ENCODE measurements around the gene HDAC2.

Gene HDAC2

DNA sequence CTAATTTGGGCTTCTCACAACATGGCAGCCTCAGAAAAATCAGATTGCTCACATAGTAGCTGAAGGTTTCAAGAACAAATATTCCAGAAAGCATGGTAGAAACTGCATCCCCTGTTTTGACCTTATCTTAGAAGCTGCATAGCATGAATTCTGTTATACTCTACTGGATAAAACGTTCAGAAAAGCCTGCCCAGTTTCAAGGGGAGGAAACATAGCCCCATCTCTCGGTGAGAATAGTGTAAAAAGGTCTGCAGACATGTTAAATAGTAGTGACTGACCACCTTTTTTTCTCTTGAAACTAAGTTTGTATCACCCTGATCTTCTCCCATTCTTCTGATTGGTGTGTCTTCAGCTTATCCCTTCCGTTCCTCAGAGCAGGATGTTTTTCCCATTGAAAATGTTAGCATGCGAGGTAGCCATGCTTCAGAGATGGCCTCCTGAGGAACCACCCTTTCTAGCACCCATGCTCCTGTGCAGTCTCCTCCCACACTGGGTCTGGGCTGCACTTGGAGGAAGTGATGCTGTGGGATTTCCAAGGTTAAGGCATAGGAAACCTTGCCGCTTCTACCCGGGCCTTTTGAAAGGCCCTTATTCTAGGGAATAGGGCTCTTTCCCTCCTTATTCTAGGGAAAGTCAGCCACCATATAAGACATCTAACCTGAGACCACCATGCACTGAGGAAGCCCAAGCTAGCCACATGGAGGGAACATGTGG lies 63.7 kb downstream of the HDAC2 start:
- Histone ChIP-seq H3F3A (ENCODE audit: low read depth) (no peaks in the 10 kb centered on the region), H3K4me1 (ENCODE audit: insufficient read depth, low read length, poor library complexity, severe bottlenecking) (no peaks in the 10 kb centered on the region), H3K9ac (ENCODE audit: low read depth, low read length, poor library complexity, severe bottlenecking) (no peak overlapping the region), H4K20me1 (ENCODE audit: insufficient read depth, low read length, poor library complexity, severe bottlenecking) (no peaks in the 10 kb centered on the region), H3K79me2 (ENCODE audit: insufficient read depth, low read length) (no peaks in the 10 kb centered on the region), H3K4me3 (ENCODE audit: low read length, poor library complexity, severe bottlenecking) (no peak overlapping the region), H3K27me3 (ENCODE audit: insufficient read depth, low read length, poor library complexity, severe bottlenecking) (no peaks in the 10 kb centered on the region), H3K9me2 (replicated peaks; ENCODE audit: low read depth, low read length) (no peaks in the 10 kb centered on the region), H3K36me3 (ENCODE audit: insufficient read depth, low read length) (no peaks in the 10 kb centered on the region), H3K9me3 (ENCODE audit: insufficient read depth, low read depth, low read length) (no peaks in the 10 kb centered on the region), H3K4me2 (ENCODE audit: low read depth, low read length, poor library complexity, severe bottlenecking) (no peak overlapping the region), H2AFZ (ENCODE audit: low read length) (no peak overlapping the region)
- no peak for TF ChIP-seq EZH2phosphoT487 (IDR thresholded peaks at IDR 0.05; ENCODE audit: borderline replicate concordance)
- TF ChIP-seq, protein P1, sequence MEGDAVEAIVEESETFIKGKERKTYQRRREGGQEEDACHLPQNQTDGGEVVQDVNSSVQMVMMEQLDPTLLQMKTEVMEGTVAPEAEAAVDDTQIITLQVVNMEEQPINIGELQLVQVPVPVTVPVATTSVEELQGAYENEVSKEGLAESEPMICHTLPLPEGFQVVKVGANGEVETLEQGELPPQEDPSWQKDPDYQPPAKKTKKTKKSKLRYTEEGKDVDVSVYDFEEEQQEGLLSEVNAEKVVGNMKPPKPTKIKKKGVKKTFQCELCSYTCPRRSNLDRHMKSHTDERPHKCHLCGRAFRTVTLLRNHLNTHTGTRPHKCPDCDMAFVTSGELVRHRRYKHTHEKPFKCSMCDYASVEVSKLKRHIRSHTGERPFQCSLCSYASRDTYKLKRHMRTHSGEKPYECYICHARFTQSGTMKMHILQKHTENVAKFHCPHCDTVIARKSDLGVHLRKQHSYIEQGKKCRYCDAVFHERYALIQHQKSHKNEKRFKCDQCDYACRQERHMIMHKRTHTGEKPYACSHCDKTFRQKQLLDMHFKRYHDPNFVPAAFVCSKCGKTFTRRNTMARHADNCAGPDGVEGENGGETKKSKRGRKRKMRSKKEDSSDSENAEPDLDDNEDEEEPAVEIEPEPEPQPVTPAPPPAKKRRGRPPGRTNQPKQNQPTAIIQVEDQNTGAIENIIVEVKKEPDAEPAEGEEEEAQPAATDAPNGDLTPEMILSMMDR (conservative IDR thresholded peaks at IDR 0.05; ENCODE audit: low read length) = no peak

DNA sequence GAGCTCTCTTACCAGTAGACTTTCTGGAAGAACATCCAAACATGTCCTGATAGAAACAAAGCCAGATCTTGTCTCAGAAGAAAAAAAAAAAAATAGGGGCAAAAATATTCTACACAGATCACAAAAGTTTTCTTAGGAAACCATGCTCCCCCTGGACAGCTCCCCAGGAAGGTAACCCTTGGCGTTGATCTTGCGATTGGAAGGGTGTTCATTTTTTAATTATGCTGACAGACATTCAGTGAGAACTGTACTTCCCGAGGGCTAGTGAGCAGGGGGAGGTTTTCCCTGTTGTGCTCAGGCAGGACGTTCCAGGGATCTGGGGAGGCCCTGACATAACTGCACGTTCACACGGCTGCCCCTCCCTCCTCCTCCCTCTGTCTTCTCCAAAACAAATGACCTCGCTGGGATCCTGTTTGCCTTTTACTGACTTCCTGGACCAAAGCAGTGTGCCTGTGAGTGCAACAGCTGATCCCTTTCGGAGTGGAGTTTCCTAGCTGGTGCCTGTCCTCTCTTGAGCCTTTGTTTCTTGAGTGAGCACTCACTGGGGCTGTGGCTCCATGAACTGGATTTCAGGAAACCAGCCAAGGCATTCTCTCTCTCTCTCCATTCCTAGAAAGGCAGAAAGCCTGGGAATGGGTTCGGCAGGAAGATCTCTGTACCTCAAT lies 67.2 kb downstream of the HDAC2 start:
- Histone ChIP-seq H2AFZ (ENCODE audit: low read length) (no peak overlapping the region), H4K20me1 (ENCODE audit: insufficient read depth, low read length, poor library complexity, severe bottlenecking) (no peaks in the 10 kb centered on the region), H3K36me3 (ENCODE audit: insufficient read depth, low read length) (no peaks in the 10 kb centered on the region), H3K4me3 (ENCODE audit: low read length, poor library complexity, severe bottlenecking) (no peak overlapping the region), H3K4me1 (ENCODE audit: insufficient read depth, low read length, poor library complexity, severe bottlenecking) (no peaks in the 10 kb centered on the region), H3K27me3 (ENCODE audit: insufficient read depth, low read length, poor library complexity, severe bottlenecking) (no peaks in the 10 kb centered on the region), H3K9me3 (ENCODE audit: insufficient read depth, low read depth, low read length) (no peaks in the 10 kb centered on the region), H3K9me2 (replicated peaks; ENCODE audit: low read depth, low read length) (no peaks in the 10 kb centered on the region), H3F3A (ENCODE audit: low read depth) (no peaks in the 10 kb centered on the region), H3K4me2 (ENCODE audit: low read depth, low read length, poor library complexity, severe bottlenecking) (no peak overlapping the region), H3K79me2 (ENCODE audit: insufficient read depth, low read length) (no peaks in the 10 kb centered on the region), H3K9ac (ENCODE audit: low read depth, low read length, poor library complexity, severe bottlenecking) (no peak overlapping the region)
- TF ChIP-seq, protein P1 (conservative IDR thresholded peaks at IDR 0.05; ENCODE audit: low read length) = no peak
- TF ChIP-seq EZH2phosphoT487 (IDR thresholded peaks at IDR 0.05; ENCODE audit: borderline replicate concordance) = no peak

DNA sequence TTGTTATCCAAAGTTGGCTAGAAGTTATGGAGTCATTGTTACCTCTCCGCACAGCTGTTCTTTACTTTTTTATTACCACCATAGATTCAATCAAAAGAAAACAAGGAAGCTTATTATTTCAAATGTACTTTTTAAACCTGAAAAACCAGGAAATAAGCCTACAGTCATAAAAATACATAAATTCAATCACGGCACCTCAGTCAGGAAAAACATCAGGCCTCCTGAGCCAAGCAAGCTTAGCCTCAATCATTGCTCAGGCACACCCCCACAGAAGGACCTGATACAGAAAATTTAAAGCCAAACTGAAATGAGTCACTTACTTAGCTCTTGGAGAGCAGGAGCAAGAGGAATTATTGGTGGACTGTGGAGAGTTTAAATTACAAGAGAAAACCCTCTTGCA lies 69.5 kb downstream of the HDAC2 start:
- Histone ChIP-seq H3K27me3 (ENCODE audit: insufficient read depth, low read length, poor library complexity, severe bottlenecking) (no peaks in the 10 kb centered on the region), H3K9ac (ENCODE audit: low read depth, low read length, poor library complexity, severe bottlenecking) (no peak overlapping the region), H3K4me2 (ENCODE audit: low read depth, low read length, poor library complexity, severe bottlenecking) (no peak overlapping the region), H3K9me3 (ENCODE audit: insufficient read depth, low read depth, low read length) (no peaks in the 10 kb centered on the region), H2AFZ (ENCODE audit: low read length) (no peak overlapping the region), H4K20me1 (ENCODE audit: insufficient read depth, low read length, poor library complexity, severe bottlenecking) (no peaks in the 10 kb centered on the region), H3K4me1 (ENCODE audit: insufficient read depth, low read length, poor library complexity, severe bottlenecking) (no peaks in the 10 kb centered on the region), H3K9me2 (replicated peaks; ENCODE audit: low read depth, low read length) (no peaks in the 10 kb centered on the region), H3K4me3 (ENCODE audit: low read length, poor library complexity, severe bottlenecking) (no peak overlapping the region), H3K79me2 (ENCODE audit: insufficient read depth, low read length) (no peaks in the 10 kb centered on the region), H3K36me3 (ENCODE audit: insufficient read depth, low read length) (no peaks in the 10 kb centered on the region), H3F3A (ENCODE audit: low read depth) (no peaks in the 10 kb centered on the region)
- TF ChIP-seq EZH2phosphoT487 (IDR thresholded peaks at IDR 0.05; ENCODE audit: borderline replicate concordance) = no peak
- TF ChIP-seq, protein P1 (conservative IDR thresholded peaks at IDR 0.05; ENCODE audit: low read length) = no peak

Measured in Loucy (cell line).